GM19455 (cell line): ENCODE results near the gene CYP1A2.

Experiments used
- ATAC-seq: cut with Tn5 transposase; IDR thresholded peaks from one replicate; pipeline ENCODE4 v1.9.1; 2021; ENCODE audit not compliant: unreplicated experiment

CYP1A2 gene

GRCh38 chr15:74802862-74803447 is 54.3 kb downstream of the CYP1A2 start:
- no peak for ATAC-seq

- ATAC-seq, result no peak
Measured at GRCh38 chr15:74804935-74805334, 56.3 kb downstream of the CYP1A2 start.
